ENCODE measurements around the gene IQSEC1.
"Not testable (repeated sequence)": the region's sequence is repeated elsewhere in the genome, so short reads cannot be mapped to it uniquely, and the experiment has no call there.

Gene IQSEC1

DNA sequence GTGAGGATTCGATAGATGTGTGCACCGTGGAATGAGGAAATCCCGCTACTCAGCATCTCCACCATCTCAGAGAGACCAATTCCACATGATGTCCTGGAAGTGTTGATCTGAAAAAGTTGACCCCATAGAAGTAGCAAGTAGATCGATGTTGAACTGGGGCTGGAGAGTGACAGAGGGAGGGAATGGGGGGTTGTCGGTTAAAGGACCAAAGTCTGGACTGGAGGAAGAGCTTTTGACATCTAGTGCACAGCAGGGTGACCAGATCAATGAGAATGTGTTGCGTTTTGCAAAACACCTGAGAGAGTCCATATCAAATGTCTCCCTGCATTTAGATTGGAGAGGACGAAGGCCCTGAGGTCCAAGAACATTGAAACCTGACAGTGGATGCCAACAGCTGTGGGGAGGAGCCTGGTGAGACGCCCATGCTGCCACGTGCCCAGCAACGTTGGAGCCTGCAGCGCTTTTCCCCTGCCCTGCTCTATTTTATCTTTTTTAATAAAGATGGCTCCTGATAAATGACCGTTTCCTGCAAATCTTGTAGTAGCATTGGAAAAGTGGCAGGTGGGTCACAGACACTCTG, 201.7 kb downstream of the IQSEC1 start:
- DNase-seq (ENCODE audit: low read depth in 3 of 3) = no peak

DNA sequence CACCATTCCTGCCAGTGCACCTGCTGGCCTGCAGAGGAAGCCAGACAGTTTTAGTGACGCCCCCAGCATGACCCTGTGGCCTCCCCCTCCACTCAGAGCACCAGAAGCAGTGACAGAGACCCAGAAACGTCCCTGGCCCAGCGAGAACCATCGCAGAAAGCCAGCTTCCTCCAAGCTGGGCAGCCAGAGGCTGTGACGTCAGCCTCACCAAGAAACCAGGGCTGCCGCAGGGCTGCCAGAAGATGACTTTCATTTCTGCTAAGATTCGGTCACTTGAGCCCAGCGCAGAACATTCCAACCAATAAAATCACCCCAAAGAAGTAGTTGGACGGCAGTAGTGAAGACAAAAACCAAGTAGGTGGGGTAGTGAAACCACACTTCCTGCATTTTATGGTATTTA, 202.3 kb downstream of the IQSEC1 start:
- no peak for DNase-seq (ENCODE audit: low read depth in 3 of 3)

DNA sequence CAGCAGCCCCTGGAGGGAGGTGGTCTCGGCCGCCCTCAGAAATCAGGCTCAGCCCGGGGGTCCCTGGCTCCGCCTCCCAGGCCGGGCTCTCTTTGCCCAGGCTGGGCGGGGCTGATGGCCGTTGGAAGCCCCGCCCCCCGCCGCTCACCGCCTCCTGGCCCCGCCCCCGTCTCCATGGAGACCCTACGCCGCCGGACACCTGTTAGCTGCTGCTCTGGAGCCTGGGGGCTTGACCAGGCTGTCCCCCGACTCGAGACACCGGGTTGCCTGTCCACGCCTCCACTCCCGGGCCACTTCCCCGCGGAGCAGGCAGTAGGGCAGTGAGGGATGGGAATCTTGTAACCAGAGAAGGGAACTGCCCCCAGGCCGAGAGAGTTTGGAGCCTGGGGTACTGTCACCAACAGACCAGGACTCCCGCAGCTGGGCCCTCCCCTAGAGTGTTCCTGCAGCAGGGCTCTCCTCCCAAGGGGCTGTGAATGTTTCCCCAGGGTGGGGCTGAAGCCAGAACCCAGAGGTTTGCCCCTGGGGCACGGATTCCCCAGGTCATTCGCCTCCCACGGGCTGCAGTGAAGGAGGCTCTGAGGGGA, 204.1 kb downstream of the IQSEC1 start:
- DNase-seq (ENCODE audit: low read depth in 3 of 3) = peak in 2 of 3 experiments; percentile 8 to 46

DNA sequence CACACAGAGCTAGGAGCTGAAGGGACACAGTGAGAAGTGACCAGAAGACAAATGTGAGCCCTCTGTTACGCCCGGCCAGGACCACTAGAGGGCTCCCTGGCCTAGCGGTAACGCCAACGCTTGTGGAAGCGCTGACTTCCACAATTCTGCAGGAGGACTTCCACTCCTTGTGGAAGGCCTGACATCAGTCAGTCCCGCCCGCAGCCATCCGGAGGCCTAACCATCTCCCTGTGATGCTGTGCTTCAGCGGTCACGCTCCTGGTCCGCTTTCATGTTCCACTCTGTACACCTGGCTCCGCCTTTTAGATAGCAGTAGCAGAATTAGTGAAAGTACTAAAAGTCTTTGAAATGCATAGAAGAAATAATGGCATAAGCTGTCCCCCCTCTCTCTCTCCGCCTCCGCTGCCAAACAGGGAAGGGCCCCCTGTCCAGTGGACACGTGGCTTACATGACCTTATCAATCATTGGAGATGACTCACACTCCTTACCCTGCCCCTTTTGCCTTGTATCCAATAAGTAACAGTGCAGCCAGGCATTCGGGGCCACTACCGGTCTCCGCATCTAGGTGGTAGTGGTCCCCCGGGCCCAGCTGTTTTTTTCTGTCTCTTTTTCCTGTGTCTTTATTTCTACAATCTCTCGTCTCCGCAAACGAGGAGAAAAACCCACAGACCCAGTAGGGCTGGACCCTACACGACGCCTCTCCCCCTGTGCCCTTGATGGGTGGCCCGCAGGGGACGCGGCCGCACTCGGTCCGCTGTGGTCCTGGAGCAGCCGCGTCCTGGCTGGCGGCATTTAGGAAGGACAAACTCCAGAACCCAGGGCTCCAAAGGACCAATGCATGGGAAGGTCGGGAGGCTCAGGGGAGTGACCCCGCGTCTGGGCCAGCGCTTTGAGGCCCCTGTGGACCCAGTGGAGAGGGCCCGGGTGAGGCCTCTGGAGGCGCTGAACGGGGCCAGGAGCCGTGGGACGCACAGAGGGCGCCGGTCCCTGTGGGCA, 204.9 kb downstream of the IQSEC1 start:
- peak in 2 of 3 experiments; percentile 23 to 65 for DNase-seq (ENCODE audit: low read depth in 3 of 3)

DNA sequence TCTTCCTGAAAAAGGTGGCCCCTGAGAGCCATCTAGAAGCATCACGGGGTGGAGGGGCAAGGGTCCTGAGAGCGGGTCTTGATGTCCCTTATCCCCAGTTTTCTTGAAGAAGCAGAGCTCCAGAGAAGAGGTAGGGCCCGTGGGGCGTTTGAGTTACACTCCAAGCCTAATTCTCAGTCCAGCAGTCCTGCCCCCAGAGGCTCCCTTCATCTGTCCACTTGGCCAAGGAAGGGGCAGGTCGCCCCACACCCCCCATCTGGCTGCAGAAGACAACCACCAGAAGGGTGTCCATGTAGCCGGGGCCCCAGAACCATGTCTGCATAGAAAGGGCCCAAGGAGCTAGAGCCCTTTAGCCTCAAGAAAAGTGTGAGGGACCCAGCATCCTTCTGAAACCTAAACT, 206.4 kb downstream of the IQSEC1 start:
- DNase-seq (ENCODE audit: low read depth in 3 of 3) = no peak

DNA sequence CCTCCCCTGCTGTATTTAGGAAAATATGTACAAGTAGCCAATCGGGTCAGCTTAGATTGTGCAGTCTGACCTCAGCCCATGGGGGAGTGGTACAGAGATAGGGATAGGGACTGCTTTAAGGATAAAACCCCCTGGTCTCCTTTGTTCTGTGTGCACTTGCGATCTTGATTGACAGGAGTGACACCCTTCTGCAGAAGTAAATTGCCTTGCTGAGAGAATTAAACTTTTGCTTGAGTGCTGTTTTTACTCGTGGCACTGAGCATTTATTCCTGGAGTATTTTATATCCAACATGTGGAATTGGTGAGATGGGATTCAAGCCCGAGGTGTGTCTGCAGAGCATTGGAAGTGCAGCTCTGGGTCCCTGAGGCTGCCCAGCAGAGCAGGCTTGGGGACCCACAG, 208.0 kb downstream of the IQSEC1 start:
- no peak for DNase-seq (ENCODE audit: low read depth in 3 of 3)

DNA sequence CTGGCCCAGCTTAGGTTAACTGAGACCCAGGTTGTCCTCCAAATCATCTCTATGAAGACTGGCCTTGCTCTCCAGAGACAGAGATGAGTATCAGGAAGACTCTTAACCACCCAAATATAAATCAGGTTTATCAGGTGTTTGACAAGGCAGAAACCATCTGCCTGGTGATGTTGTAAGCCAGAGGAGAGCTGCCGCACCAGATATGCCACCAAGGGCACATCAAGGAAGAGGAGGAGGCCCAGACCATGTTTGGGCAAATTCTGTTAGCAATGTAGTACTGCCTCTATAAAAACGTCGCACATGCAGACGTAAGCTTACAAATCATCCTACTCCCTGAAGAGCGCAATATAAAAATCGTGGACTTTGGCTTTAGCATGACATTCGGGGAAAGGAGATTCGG, 210.8 kb downstream of the IQSEC1 start:
- no peak for DNase-seq (ENCODE audit: low read depth in 3 of 3)

DNA sequence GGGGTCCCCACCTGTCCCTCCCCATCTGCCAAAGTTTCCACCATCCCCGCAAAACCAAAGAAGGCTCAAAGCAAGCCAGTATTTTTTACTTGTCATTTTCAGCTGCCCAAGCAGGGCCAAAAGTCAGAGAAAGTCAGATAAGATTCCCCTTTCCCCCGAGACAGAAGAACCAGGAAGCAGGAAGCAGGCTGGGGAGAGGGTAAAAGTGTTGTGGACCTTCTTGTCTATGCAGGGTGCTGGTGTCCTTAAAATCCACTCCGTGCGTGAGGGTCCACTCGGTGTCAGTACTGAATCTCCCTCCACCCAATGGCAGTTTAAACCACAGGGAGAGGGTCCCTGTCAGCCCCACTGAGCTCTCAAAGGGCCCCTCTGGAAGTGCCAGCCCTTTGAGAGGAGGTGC, 211.6 kb downstream of the IQSEC1 start:
- no peak for DNase-seq (ENCODE audit: low read depth in 3 of 3)

DNA sequence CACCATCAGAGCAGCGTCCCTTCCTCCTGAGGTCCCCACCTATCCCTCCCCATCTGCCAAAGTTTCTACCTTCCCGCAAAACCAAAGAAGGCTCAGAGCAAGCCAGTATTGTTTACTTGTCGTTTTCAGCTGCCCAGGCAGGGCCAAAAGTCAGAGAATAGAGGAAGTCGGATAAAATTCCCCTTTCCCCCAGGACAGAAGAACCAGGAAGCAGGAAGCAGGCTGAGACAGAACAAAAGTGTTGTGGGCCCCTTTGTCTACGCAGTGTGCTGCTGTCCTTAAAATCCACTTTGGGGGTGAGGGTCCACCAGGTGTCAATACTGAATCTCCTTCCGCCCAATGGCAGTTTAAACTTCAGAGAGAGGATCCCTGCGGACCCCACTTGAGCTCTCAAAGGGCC, 213.4 kb downstream of the IQSEC1 start:
- no peak for DNase-seq (ENCODE audit: low read depth in 3 of 3)

DNA sequence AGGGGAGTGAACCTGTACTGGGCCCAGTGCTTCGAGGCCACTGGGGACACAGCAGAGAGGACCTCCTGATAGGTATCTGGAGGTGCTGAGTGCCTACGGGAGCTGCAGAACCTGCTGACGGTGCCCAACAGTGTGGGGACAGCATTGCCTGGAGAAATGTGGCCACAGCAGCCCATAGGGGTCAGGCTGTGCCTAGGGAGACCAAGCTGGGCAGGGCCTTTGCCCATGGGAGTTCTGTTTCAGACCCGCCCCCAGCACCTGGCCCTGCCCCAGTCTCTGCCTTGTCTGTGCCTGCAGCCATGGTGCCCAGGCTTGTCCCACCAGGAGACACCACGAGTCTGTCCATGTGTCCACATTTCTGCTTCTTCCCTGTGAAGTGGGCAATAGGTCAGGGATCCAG, 216.6 kb downstream of the IQSEC1 start:
- DNase-seq (ENCODE audit: low read depth in 3 of 3) = no peak

DNA sequence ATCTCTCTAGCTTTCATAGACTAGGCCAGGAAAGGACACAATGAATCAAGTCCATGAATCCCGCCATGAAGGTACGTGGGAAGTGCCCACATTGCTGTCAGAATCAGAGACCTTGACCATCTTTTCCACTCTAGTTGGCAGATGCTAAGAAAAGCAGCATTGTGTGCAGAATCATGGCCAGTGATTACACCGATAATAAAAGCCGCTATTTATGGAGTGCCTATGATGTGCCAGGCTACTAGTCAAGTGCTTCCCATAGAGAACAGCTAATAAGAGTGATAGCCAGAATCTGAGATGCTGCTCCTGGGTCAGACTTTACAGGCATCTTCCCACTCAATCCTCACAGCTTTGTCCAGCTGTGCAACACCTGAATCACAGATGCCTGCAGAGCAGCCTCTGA, 218.7 kb downstream of the IQSEC1 start:
- DNase-seq (ENCODE audit: low read depth in 3 of 3) = no peak

DNA sequence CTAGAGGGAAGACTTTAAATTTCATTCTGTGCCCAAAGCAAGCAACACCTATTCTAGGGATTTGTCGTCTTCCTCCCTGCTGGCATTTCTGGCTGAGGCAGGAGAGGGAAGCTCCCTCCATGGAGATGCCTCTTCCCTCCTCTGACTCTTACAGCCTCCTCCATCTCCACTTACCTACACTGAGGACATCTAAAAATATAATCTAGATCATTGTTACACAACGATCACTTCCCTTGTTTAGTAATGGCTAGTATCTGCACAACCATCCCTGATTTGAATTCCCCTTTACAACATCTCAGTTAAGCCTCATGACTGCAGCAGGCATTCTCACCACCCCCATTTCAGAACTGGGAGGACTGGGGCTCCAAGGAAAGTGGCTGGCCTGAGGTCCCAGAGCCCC, 219.4 kb downstream of the IQSEC1 start:
- not testable (repeated sequence) for DNase-seq (ENCODE audit: low read depth in 3 of 3)

DNA sequence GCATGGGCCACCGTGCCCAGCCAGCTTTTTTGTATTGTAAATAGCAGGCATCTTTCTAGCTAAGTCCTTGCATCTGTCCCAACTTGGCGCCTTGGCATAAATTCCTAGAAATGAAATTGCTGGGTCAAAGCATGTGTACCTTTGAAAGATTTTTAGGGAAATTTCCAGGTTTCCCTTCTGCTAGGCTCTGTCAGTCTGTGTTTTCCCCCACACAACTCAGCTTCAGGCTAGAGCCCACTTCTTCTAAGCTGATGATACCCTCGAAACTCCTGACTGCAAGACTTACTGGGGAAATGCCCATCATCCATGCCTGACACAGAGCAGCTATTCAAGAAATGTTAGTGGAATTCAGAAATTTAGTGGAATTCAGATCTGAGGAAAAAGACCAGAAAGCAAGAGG, 221.0 kb downstream of the IQSEC1 start:
- no peak for DNase-seq (ENCODE audit: low read depth in 3 of 3)
